Activated T-cell treated with anti-CD3 and anti-CD28 coated beads, Interleukin-2, amount 50 U/mL, for 4 hours (primary cell): ENCODE data around the gene C3orf52. TPM values are rescaled to one million over a fixed set of nuclear protein-coding genes. Genes with fewer than 3 reads are reported as not detected.
"Not testable (repeated sequence)": the region's sequence is repeated elsewhere in the genome, so short reads cannot be mapped to it uniquely, and the experiment has no call there.

Experiments
- ATAC-seq, 2 donors: fragments of 200-7000 bp; cut with Tn5 transposase; one replicate each; pipeline ENCODE4 v1.10.0; 2021
- DNase-seq: peaks from one replicate; pipeline ENCODE4 v3.0.0-alpha.2; 2020
- H3K27me3 Mint-ChIP-seq: one replicate; pipeline ENCODE4 v1.8.0; 2021; ENCODE audit warnings: low read depth, mixed read lengths
- H3K36me3 Mint-ChIP-seq: one replicate; pipeline ENCODE4 v1.8.0; 2022; ENCODE audit warnings: mixed read lengths; ENCODE audit not compliant: insufficient read depth
- H3K4me1 Mint-ChIP-seq: one replicate; pipeline ENCODE4 v1.8.0; 2021; ENCODE audit warnings: low read depth, mixed read lengths
- H3K4me3 Mint-ChIP-seq: one replicate; pipeline ENCODE4 v1.8.0; 2021; ENCODE audit warnings: mild to moderate bottlenecking, moderate library complexity, mixed read lengths
- H3K9me3 Mint-ChIP-seq: one replicate; pipeline ENCODE4 v1.8.0; 2021; ENCODE audit warnings: mixed read lengths
- total RNA-seq, 3 donors: library from RNA; stranded (reverse); gene quantifications; one replicate each; pipeline ENCODE4 v1.2.1, GENCODE V29; 2021

The C3orf52 gene, protein sequence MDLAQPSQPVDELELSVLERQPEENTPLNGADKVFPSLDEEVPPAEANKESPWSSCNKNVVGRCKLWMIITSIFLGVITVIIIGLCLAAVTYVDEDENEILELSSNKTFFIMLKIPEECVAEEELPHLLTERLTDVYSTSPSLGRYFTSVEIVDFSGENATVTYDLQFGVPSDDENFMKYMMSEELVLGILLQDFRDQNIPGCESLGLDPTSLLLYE
- 1 to 10 TPM; 1.5 to 2.2 (median 2.1) TPM for total RNA-seq

- DNase-seq (peak; percentile 38), ATAC-seq (peak; percentile 92)
- H3K27me3 Mint-ChIP-seq: peaks cover 15% of the 10 kb centered on the region
- H3K36me3 Mint-ChIP-seq: no peaks in the 10 kb centered on the region
- H3K4me3 Mint-ChIP-seq: peak within 1 kb of the TSS; percentile 79
- peaks cover 22% of the 10 kb centered on the region for H3K4me1 Mint-ChIP-seq
- no peaks in the 10 kb centered on the region for H3K9me3 Mint-ChIP-seq
These were observed at the start of gene C3orf52 for GRCh38 chr3:112086076-112086854. Gene C3orf52 (plus strand): TSS chr3:112086389. CDS start chr3:112086408, 19 bp downstream.

DNA sequence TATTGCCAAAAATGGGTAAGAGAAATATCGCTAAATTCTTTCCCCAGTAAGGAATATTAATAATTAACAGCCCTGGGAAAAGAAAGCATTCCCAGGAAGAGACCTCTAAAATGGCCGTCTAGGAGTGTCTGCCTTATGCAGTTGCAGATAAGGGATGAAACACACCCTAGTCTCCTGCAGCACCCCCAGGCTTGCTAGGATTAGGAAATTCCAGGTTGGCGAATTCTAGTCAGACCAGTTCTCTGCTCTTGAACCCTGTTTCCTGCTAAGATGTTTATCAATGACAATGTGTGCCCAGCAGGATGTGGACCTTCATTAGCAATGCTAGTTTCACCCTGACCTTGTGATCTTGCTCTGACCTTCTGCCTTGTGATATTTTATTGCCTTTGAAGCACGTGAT is 49.0 kb upstream of the C3orf52 start:
- H3K27me3 Mint-ChIP-seq, H3K4me1 Mint-ChIP-seq, DNase-seq, H3K4me3 Mint-ChIP-seq, H3K9me3 Mint-ChIP-seq, ATAC-seq, H3K36me3 Mint-ChIP-seq: not testable (repeated sequence)

DNA sequence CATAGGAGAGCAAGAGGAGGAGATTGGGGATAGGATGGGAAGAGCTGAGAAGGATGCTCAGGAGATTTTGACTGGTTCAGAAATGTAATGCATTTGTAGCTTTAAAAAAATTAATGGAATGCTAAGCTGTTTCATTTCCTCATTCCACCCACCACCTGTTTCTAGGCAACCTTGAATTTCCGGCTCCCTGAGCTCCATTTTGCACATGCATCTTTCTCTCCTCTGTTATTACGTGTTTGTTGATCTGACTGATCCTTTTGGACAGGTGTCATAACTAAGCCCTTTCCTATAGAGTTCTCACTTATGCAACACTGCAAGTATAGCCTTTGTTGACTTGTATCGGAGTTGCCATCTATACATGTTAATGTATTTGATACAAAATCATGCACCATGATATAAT is 47.3 kb upstream of the C3orf52 start:
- peaks cover 4% of the 10 kb centered on the region for H3K9me3 Mint-ChIP-seq
- H3K27me3 Mint-ChIP-seq: no peaks in the 10 kb centered on the region
- DNase-seq (no peak), ATAC-seq (no peak)
- H3K36me3 Mint-ChIP-seq: peaks cover 2% of the 10 kb centered on the region
- no peaks in the 10 kb centered on the region for H3K4me1 Mint-ChIP-seq
- no peak overlapping the region for H3K4me3 Mint-ChIP-seq

GRCh38 chr3:112041321-112041720 is 44.9 kb upstream of the C3orf52 start:
- H3K4me3 Mint-ChIP-seq: no peak overlapping the region
- DNase-seq: no peak
- H3K9me3 Mint-ChIP-seq: peaks cover 4% of the 10 kb centered on the region
- H3K27me3 Mint-ChIP-seq: no peaks in the 10 kb centered on the region
- no peak for ATAC-seq
- H3K36me3 Mint-ChIP-seq: peaks cover 2% of the 10 kb centered on the region
- no peaks in the 10 kb centered on the region for H3K4me1 Mint-ChIP-seq

DNA sequence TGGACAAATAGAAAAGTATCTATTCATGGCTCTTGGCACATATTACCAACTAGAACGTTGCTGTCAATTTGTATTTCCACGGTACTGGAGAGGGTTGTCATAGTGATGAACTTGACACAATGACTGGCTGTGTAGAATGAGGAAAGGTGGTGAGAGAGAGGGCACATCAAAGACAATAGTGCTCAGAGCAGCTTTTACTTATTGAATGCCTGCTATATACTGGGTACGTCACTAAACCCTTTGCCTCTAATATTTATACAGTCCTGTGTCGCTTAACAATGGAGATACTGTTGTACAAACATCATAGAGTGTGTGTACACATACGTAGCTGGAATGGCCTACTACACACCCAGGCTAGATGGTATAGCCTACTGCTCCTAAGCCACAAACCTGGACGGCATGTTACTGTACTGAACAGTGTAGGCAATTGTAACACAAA is 43.3 kb upstream of the C3orf52 start:
- ATAC-seq (no peak), DNase-seq (no peak)
- no peaks in the 10 kb centered on the region for H3K9me3 Mint-ChIP-seq
- no peaks in the 10 kb centered on the region for H3K27me3 Mint-ChIP-seq
- H3K4me3 Mint-ChIP-seq: no peak overlapping the region
- H3K36me3 Mint-ChIP-seq: no peaks in the 10 kb centered on the region
- no peaks in the 10 kb centered on the region for H3K4me1 Mint-ChIP-seq

- peak; percentile 28 for DNase-seq
- H3K36me3 Mint-ChIP-seq: no peaks in the 10 kb centered on the region
- peak; percentile 94 to 98 for ATAC-seq
- no peaks in the 10 kb centered on the region for H3K4me1 Mint-ChIP-seq
- no peaks in the 10 kb centered on the region for H3K27me3 Mint-ChIP-seq
- no peak overlapping the region for H3K4me3 Mint-ChIP-seq
- no peaks in the 10 kb centered on the region for H3K9me3 Mint-ChIP-seq
These were observed 42.5 kb upstream of the C3orf52 start for GRCh38 chr3:112043621-112044201.

GRCh38 chr3:112046599-112046998 is 39.6 kb upstream of the C3orf52 start:
- H3K27me3 Mint-ChIP-seq: no peaks in the 10 kb centered on the region
- DNase-seq (no peak), ATAC-seq (no peak)
- no peak overlapping the region for H3K4me3 Mint-ChIP-seq
- no peaks in the 10 kb centered on the region for H3K9me3 Mint-ChIP-seq
- no peaks in the 10 kb centered on the region for H3K4me1 Mint-ChIP-seq
- H3K36me3 Mint-ChIP-seq: no peaks in the 10 kb centered on the region

- H3K27me3 Mint-ChIP-seq: no peaks in the 10 kb centered on the region
- H3K4me1 Mint-ChIP-seq: no peaks in the 10 kb centered on the region
- no peak overlapping the region for H3K4me3 Mint-ChIP-seq
- H3K36me3 Mint-ChIP-seq: no peaks in the 10 kb centered on the region
- ATAC-seq (no peak), DNase-seq (no peak)
- no peaks in the 10 kb centered on the region for H3K9me3 Mint-ChIP-seq
These were observed 38.9 kb upstream of the C3orf52 start for GRCh38 chr3:112047264-112047663.

GRCh38 chr3:112048911-112049310 is 37.3 kb upstream of the C3orf52 start:
- no peaks in the 10 kb centered on the region for H3K36me3 Mint-ChIP-seq
- ATAC-seq (no peak), DNase-seq (no peak)
- no peaks in the 10 kb centered on the region for H3K4me1 Mint-ChIP-seq
- H3K27me3 Mint-ChIP-seq: no peaks in the 10 kb centered on the region
- H3K4me3 Mint-ChIP-seq: no peak overlapping the region
- no peaks in the 10 kb centered on the region for H3K9me3 Mint-ChIP-seq

- ATAC-seq: no peak
- H3K4me1 Mint-ChIP-seq: peaks cover 14% of the 10 kb centered on the region
- H3K9me3 Mint-ChIP-seq: no peaks in the 10 kb centered on the region
- no peak overlapping the region for H3K4me3 Mint-ChIP-seq
- no peak for DNase-seq
- H3K36me3 Mint-ChIP-seq: no peaks in the 10 kb centered on the region
- H3K27me3 Mint-ChIP-seq: no peaks in the 10 kb centered on the region
These were observed 33.0 kb upstream of the C3orf52 start for GRCh38 chr3:112053229-112053628.

DNA sequence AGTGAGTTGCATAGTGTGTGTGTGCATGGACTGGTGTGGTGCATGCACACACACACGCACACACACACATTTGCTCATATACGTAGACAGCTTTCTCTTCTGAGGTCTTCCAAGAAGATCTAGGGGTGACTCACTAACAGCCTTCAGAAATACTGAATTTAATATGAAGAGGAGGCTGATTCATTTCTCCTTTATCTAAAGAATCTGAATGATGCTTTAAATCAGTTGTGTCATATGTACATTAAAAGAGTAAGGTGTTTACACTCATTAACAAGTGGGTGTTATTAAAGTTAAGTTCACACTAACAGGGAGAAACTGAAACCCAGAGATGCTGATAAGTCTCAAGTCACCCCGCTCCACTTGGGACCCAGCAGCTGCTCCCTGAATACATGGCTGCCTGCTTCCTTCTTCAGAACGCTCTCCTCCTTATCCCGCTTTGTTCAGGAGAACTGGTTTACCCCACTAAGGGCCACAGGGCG is 29.7 kb upstream of the C3orf52 start:
- Mint-ChIP-seq H3K4me3 (no peak overlapping the region), H3K27me3 (no peaks in the 10 kb centered on the region), H3K4me1 (peaks cover 14% of the 10 kb centered on the region), H3K36me3 (no peaks in the 10 kb centered on the region), H3K9me3 (peaks cover 4% of the 10 kb centered on the region)
- ATAC-seq: peak; percentile 91 to 95
- DNase-seq: no peak

GRCh38 chr3:112059497-112059896 is 26.7 kb upstream of the C3orf52 start:
- H3K27me3 Mint-ChIP-seq: no peaks in the 10 kb centered on the region
- DNase-seq: no peak
- peaks cover 14% of the 10 kb centered on the region for H3K4me1 Mint-ChIP-seq
- no peaks in the 10 kb centered on the region for H3K36me3 Mint-ChIP-seq
- ATAC-seq: no peak
- H3K9me3 Mint-ChIP-seq: peaks cover 4% of the 10 kb centered on the region
- no peak overlapping the region for H3K4me3 Mint-ChIP-seq

GRCh38 chr3:112061152-112061551 is 25.0 kb upstream of the C3orf52 start:
- H3K9me3 Mint-ChIP-seq: peaks cover 4% of the 10 kb centered on the region
- DNase-seq (no peak), ATAC-seq (no peak)
- H3K4me3 Mint-ChIP-seq: no peak overlapping the region
- H3K4me1 Mint-ChIP-seq: peaks cover 11% of the 10 kb centered on the region
- H3K36me3 Mint-ChIP-seq: no peaks in the 10 kb centered on the region
- H3K27me3 Mint-ChIP-seq: no peaks in the 10 kb centered on the region

DNA sequence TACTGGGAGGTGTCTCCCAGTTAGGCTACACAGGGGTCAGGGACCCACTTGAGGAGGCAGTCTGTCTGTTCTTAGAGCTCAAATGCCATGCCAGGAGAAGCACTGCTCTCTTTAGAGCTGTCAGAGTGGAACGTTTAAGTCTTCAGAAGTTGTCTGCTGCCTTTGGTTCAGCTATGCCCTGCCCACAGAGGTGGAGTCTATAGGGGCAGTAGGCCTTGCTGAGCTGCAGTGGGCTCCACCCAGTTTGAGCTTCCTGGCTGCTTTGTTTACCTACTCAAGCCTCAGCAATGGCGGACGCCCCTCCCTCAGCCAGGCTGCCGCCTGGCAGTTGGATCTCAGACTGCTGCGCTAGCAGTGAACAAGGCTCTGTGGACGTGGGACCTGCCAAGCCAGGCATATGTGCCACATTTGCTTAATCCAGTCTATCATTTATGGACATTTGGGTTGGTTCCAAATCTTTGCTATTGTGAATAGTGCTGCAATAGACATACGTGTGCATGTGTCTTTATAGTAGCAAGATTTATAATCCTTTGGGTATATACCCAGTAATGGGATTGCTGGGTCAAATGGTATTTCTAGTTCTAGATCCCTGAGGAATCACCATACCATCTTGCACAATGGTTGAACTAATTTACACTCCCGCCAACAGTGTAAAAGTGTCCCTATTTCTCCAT is 13.7 kb upstream of the C3orf52 start:
- not testable (repeated sequence) for H3K36me3 Mint-ChIP-seq, H3K9me3 Mint-ChIP-seq, H3K27me3 Mint-ChIP-seq
- H3K4me3 Mint-ChIP-seq: peak overlapping the region; percentile 65
- ATAC-seq (peak; percentile 30 to 52), DNase-seq (peak; percentile 44)
- H3K4me1 Mint-ChIP-seq: peaks cover 35% of the 10 kb centered on the region
